ENCODE measurements around the gene ERBIN.

DNA sequence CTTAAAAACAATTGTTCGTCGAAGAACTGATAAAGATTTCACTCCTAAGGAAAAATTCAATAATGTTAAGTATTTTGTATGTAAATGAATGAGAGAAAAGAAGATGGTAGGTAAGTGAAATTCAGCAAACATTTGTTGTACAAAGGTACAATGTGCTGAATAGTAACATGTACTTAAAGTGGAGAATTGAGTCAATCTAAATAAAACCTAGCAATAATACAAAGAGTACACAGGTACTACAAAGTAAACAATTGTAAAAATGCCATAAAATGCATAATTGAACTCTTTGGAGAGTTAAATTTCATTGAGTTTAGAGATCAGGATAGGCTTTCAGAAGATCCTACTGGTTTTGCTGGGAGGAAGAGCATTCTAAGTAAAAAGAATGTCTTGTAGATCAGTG is 82.9 kb downstream of the ERBIN start:
- TF ChIP-seq CTCF (IDR thresholded peaks at IDR 0.05; ENCODE audit: low read length): no peak
- no peak for TF ChIP-seq EZH2 (IDR thresholded peaks at IDR 0.05; ENCODE audit: borderline replicate concordance, low read length)

All from OCI-LY1 (cell line).